Stimulated activated memory B cell treated with anti-CD40 and anti-IgM and Interleukin-4, amounts not matched to agents 10 μg/mL and 1 μg/mL and 100 μg/mL, for 72 hours (primary cell): ENCODE measurements around the gene SRP72.

Source experiments
- ATAC-seq: fragments of 150-1000 bp; cut with Tn5 transposase; 2 replicates; pipeline ENCODE4 v1.10.0; 2021
- H3K27ac Mint-ChIP-seq: one replicate; pipeline ENCODE4 v1.8.0; 2022; ENCODE audit warnings: mild to moderate bottlenecking, mixed read lengths
- H3K27me3 Mint-ChIP-seq: one replicate; pipeline ENCODE4 v1.8.0; 2022; ENCODE audit warnings: mixed read lengths
- H3K36me3 Mint-ChIP-seq: one replicate; pipeline ENCODE4 v1.8.0; 2022; ENCODE audit warnings: mixed read lengths
- H3K4me1 Mint-ChIP-seq: one replicate; pipeline ENCODE4 v1.8.0; 2022; ENCODE audit warnings: mixed read lengths
- H3K4me3 Mint-ChIP-seq: one replicate; pipeline ENCODE4 v1.8.0; 2022; ENCODE audit warnings: mild to moderate bottlenecking, moderate library complexity, mixed read lengths
- H3K9me3 Mint-ChIP-seq: one replicate; pipeline ENCODE4 v1.8.0; 2022; ENCODE audit warnings: mixed read lengths

The SRP72 gene

DNA sequence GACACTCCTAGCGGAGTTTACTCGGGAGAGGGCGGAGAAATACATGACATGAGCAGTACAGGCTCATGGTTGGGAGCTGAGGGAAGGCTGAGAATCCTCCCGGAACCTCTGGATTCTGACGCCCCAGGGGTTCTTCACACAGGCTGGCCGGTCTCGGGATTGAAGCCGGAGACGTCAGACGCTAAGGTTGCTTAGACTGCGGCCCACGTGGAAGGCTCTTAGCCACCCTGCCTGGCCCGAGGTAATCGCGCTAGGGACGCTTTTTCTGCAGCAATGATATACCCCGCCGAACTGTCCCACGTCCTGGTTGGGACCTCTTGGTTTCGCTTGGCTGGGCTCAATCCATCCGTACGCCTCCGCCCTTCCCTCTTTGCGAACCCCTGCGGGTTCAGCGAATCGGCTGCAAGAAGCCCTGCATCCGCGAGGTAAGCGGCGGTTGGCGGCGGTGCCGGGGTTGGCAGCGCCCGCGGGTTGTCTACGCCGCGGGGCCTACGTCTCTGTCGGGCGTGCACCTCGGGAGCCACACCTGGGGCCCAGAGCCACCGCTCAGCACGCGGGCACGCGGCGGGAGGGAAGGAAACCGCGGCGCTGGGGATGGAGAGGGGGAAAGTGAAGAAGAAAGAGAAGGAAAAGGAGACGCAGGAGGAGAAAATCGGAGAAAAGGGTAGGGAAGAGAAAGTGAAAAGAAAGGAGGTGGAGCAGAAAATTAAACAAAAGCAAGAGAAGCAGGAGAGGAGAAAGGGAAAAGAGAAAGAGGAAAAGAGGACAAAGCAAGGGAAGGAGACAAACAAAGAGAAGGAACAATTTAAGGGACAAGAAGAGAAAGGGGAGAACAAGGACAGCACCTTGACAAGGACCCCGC is 38.1 kb downstream of the SRP72 start, which contains the start of gene ARL9:
TSS of gene ARL9 (plus strand) at position 523 of the 862 bp plus-strand sequence. CDS start at position 595, 72 bp downstream.
- H3K27ac Mint-ChIP-seq: peak within 1 kb of the TSS; percentile 67
- peaks cover 16% of the 10 kb centered on the region for H3K36me3 Mint-ChIP-seq
- H3K4me1 Mint-ChIP-seq: peaks cover 22% of the 10 kb centered on the region
- ATAC-seq: peak; percentile 91
- H3K9me3 Mint-ChIP-seq: no peaks in the 10 kb centered on the region
- peak within 1 kb of the TSS; percentile 84 for H3K4me3 Mint-ChIP-seq
- peaks cover 15% of the 10 kb centered on the region for H3K27me3 Mint-ChIP-seq

DNA sequence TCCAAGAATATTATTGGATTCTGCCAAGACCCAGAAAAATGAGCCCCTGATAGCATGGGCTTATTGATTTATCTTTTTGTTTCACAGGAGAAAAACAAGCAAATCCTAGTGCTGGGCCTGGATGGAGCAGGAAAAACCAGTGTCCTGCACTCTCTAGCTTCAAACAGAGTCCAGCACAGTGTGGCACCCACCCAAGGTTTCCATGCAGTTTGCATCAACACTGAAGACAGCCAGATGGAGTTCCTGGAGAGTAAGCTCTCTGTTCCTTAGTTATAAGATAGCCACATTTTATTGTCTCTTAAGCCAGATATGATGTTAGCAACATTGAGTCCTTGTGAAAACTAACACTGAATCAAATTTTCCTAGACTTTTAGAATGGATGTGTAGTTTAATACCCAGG is 43.7 kb downstream of the SRP72 start:
- ATAC-seq: no peak
- Mint-ChIP-seq H3K27ac (no peak overlapping the region), H3K4me3 (no peak overlapping the region), H3K4me1 (peaks cover 9% of the 10 kb centered on the region), H3K27me3 (peaks cover 24% of the 10 kb centered on the region), H3K9me3 (no peaks in the 10 kb centered on the region), H3K36me3 (no peaks in the 10 kb centered on the region)

DNA sequence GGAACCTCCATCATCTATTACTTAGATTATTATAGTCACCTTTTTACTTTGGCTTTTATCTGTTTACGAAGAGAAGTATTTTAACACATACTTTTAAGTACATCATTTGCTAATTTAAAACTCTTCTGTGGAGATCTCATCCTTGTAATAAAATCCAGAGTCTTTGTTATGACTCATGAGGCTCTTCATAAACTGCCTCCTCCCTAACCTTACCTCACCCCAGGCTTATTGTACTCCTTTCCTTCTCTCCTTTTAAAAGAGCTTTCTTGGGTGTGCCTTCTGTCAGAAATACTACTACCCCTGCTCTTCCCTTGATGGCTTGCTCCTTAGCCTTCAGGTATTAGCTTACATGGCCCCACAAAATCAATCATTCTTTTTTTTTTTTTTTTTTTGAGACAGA is 44.7 kb downstream of the SRP72 start:
- H3K27ac Mint-ChIP-seq: no peak overlapping the region
- no peaks in the 10 kb centered on the region for H3K4me1 Mint-ChIP-seq
- no peak for ATAC-seq

DNA sequence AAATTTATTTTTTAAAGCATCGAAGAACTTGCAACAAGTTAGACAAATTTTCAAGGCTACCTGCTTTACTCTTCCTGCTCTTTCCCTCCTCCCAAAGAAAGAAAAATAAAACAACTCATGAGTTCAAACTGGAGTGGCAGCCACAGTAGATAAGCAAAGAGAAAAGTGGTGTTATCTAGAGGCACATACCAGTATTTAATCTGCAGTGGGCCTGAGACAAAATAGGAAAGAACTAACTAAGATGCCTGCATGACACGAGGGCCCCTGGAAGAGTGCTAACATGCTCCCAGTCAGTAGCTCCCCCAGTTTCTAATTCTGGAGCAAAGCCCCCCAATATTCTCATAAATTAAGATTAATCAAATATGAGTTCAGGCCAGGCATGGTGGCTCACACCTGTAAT is 46.1 kb downstream of the SRP72 start:
- Mint-ChIP-seq H3K9me3 (no peaks in the 10 kb centered on the region), H3K27ac (no peak overlapping the region), H3K4me1 (no peaks in the 10 kb centered on the region), H3K4me3 (no peak overlapping the region), H3K27me3 (peaks cover 13% of the 10 kb centered on the region), H3K36me3 (no peaks in the 10 kb centered on the region)
- no peak for ATAC-seq

More for the DNA sequence above, 44.7 kb downstream of the SRP72 start:
- H3K27me3 Mint-ChIP-seq: peaks cover 14% of the 10 kb centered on the region
- no peaks in the 10 kb centered on the region for H3K36me3 Mint-ChIP-seq
- H3K4me3 Mint-ChIP-seq: no peak overlapping the region
- no peaks in the 10 kb centered on the region for H3K9me3 Mint-ChIP-seq

DNA sequence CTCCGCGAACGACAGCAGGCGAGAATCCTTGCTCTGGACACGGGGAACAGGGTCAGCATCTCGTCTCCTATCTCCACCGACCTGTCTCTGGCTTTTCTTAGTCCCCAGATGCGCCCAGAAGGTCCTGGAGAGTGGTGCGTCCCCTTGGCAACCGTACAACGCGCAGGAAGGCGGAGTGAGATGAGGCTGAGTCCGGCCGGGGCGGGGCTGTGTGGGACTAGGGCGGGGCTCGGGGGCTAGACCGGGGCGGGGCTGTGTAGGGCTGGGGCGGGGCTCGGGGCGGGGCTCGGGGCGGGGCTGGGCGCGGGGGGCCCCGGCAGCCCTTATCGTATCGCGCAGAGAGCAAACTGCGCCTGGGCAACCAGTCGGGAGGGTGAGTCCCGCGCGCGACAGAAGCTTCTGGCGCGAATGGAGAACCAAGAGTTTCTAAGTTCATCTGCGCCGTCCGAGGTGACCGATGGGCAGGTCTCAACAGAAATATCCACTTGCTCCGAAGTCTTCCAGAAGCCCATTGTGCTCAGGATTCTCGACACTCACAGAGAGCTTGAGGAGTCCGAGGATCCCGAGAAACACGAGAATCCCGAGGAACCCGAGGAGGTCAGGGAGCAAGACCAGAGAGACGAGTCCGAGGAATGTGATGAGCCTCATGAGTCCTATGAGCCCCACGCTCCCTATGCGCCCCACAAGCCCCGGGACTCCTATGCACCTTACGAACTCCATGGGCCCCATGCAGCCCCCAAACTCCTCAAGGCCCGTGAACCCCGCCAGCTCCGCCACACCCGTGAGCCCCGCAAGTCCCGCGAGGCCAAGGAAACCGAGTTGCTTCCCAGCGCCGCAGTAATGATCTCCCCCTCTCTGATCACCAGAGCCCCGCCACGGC is 63.1 kb downstream of the SRP72 start:
- Mint-ChIP-seq H3K4me1 (no peaks in the 10 kb centered on the region), H3K27ac (no peak overlapping the region), H3K4me3 (no peak overlapping the region), H3K36me3 (no peaks in the 10 kb centered on the region), H3K27me3 (no peaks in the 10 kb centered on the region), H3K9me3 (no peaks in the 10 kb centered on the region)
- peak; percentile 98 for ATAC-seq

DNA sequence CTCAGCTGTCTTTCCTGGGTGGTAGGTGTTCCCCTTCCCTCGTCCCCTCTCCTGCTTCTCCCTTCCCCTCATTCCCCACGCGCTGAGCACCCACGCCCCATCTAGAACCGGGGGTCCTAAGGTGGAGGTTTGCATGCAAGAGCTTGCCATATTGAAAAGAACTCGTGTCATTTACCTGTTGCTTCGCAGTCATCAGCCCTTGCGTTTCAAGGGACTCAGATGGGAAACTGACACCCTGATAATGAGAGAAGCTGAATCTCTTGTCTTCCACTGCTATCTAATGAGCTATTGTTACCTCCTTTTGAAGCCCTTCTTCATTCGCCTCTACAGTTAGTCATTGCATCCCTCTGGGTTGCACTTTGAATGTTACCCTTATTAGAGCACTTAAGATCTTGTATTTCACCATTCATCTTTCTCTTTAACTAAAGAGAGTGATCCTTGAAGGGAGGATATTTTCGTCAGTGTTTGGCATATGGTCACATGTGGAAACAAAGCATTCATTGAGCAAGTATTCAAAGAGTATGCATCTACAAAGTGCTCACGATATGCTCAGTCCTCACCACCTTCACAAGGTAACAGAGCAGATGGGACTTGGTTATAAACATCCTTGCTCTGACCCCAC is 63.8 kb downstream of the SRP72 start:
- H3K27ac Mint-ChIP-seq: no peak overlapping the region
- H3K4me3 Mint-ChIP-seq: no peak overlapping the region
- ATAC-seq: no peak
- H3K36me3 Mint-ChIP-seq: no peaks in the 10 kb centered on the region
- H3K4me1 Mint-ChIP-seq: no peaks in the 10 kb centered on the region
- H3K9me3 Mint-ChIP-seq: no peaks in the 10 kb centered on the region
- H3K27me3 Mint-ChIP-seq: no peaks in the 10 kb centered on the region

DNA sequence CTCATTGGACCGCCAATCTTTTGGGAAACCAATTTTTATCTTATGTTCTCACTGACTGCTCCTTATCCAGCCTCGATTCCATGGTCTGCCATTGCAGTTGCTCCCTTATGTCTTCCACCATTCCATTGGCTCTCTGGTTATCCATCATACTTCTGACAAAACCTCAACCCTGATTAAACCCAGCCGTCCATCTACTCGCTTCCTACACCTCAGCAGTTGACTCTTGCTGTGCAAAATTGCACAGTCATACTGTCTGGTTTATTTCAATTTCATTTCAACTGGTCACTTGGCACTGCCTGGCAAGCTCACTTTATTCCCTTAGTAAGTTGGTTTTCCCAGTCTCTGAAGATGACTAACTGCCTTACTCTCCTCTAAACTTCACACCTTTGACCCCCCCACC is 64.4 kb downstream of the SRP72 start:
- no peaks in the 10 kb centered on the region for H3K36me3 Mint-ChIP-seq
- H3K9me3 Mint-ChIP-seq: no peaks in the 10 kb centered on the region
- no peak overlapping the region for H3K4me3 Mint-ChIP-seq
- no peaks in the 10 kb centered on the region for H3K27me3 Mint-ChIP-seq
- H3K4me1 Mint-ChIP-seq: no peaks in the 10 kb centered on the region
- ATAC-seq: no peak
- no peak overlapping the region for H3K27ac Mint-ChIP-seq

DNA sequence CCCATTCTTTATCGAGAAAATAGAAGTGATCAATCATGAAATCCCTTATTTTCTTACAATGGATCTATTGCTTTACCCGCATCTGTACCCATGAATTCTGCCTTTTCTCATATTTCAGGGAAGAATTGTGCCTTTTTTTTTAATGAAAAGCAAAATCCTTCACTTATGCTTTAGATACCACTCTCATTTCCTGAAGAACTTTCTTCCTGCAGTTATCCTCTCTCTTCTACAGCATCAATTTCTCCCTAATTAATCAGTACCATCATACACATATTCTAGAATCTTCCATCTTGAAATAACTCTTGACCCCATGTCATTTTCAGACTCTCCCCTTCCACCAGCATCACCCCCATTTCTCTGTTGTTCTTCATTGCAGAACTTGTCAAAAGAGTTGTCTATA is 64.8 kb downstream of the SRP72 start:
- Mint-ChIP-seq H3K27me3 (peaks cover 4% of the 10 kb centered on the region), H3K36me3 (no peaks in the 10 kb centered on the region), H3K4me3 (no peak overlapping the region), H3K27ac (no peak overlapping the region), H3K9me3 (no peaks in the 10 kb centered on the region), H3K4me1 (no peaks in the 10 kb centered on the region)
- ATAC-seq: no peak

DNA sequence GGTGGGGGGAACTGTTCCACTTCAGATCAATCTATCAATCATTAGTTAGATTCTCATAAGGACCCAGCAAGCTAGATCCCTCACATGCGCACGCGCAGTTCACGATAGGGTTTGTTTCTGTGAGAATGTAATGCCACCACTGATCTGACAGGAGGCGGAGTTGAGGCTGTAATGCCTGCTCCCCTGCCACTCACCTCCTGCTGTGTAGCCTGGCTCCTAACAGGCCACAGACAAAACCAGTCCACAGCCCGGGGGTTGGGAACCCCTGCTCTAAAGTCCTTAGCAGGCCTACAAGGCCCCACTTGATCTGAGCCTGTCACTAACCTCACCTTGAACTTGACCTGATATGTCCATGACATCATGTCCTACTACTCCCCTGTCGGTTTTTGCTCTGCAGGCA is 68.5 kb downstream of the SRP72 start:
- H3K36me3 Mint-ChIP-seq: no peaks in the 10 kb centered on the region
- ATAC-seq: no peak
- no peak overlapping the region for H3K27ac Mint-ChIP-seq
- no peaks in the 10 kb centered on the region for H3K4me1 Mint-ChIP-seq
- H3K9me3 Mint-ChIP-seq: no peaks in the 10 kb centered on the region
- no peak overlapping the region for H3K4me3 Mint-ChIP-seq
- H3K27me3 Mint-ChIP-seq: peaks cover 25% of the 10 kb centered on the region

DNA sequence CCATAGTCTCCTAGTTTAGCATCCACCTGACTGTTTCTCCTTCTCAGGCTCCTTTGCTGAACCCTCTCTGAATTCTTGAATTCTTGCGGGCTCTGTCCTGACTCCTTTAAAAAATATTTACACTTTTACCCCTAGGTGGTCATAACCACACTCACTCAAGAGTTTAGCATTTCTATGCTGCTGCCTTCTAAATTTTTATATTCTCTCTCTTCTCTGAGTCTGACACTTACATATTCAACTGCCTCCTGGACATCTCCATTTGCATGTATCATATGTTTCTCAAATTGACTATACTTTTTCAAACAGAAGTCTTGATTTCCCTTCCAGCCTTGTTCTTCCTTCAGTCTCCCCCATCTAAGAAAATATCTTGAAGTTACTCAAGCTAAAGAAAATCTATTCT is 69.7 kb downstream of the SRP72 start:
- ATAC-seq: no peak
- no peak overlapping the region for H3K4me3 Mint-ChIP-seq

DNA sequence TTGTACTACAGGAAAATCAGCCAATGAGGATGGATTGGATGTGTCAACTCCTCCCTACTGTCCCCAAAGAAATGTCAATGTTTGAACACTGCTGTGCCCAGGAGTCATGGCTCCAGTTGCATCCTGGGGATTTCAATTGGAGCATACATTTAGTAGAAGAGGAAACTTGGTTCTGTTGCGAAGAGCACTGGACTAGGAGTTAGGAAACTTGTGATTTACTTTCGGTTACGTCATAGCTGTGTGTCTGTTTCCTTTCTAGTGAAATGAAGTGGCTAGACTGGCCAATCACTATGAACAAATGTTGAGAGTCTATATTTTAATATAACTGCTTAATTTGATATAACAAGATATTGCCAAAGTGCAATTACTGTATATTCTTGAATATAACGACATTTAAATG is 73.4 kb downstream of the SRP72 start:
- peaks cover 16% of the 10 kb centered on the region for H3K4me1 Mint-ChIP-seq
- H3K4me3 Mint-ChIP-seq: no peak overlapping the region
- no peaks in the 10 kb centered on the region for H3K36me3 Mint-ChIP-seq
- no peaks in the 10 kb centered on the region for H3K9me3 Mint-ChIP-seq
- H3K27ac Mint-ChIP-seq: no peak overlapping the region
- H3K27me3 Mint-ChIP-seq: peaks cover 42% of the 10 kb centered on the region
- no peak for ATAC-seq

More for the DNA sequence above, 69.7 kb downstream of the SRP72 start:
- Mint-ChIP-seq H3K27me3 (peaks cover 32% of the 10 kb centered on the region), H3K9me3 (no peaks in the 10 kb centered on the region), H3K36me3 (no peaks in the 10 kb centered on the region), H3K4me1 (no peaks in the 10 kb centered on the region), H3K27ac (no peak overlapping the region)

DNA sequence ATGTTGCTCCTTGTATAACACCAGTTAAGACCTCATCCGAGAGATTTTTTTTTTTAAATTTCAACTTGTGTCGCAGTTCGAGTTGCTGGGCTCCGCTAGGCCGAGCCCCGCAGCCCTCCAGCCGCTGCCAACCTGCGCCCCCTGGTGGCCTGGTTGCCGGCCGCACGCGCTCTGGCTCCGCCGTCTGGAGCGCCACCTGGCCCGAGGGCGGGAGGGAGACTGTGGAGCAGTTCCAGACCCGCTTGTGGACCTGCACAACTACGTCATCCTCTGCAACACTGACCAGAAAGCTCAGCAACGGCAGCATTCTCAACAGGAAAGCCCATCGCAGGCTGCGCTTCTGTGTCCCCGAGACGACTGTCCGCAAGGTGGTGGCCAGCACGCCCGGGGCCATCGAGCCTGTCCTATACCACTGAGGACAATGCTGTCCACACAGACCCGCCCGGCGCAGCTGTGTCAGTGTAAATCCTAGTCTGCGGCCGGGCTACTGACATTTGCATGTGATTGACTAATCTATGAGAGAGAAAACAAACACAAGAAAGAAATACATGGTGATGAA is 77.2 kb downstream of the SRP72 start:
- H3K36me3 Mint-ChIP-seq: no peaks in the 10 kb centered on the region
- peaks cover 16% of the 10 kb centered on the region for H3K4me1 Mint-ChIP-seq
- no peaks in the 10 kb centered on the region for H3K9me3 Mint-ChIP-seq
- H3K27me3 Mint-ChIP-seq: peaks cover 35% of the 10 kb centered on the region
- H3K4me3 Mint-ChIP-seq: peak overlapping the region; percentile 60
- ATAC-seq: peak; percentile 96
- H3K27ac Mint-ChIP-seq: no peak overlapping the region

DNA sequence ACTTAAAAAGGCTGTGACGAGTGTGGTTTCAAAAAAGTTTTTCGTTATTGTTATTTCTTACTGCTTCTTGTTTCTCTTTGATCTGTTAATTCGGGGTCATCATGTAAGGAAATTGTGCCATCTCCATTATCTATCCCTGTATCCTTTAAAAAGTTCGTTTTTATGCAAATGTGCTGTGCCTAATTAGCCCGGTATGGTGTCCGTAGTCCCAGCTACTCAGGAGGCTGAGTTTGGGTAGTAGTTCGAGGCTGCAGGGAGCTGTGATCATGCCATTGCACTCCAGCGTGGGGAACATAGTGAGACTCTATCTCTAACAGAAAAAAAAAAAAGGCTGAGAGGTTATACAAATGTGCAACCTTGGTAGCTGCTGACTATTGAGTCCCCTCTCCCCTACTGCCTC is 83.2 kb downstream of the SRP72 start:
- no peaks in the 10 kb centered on the region for H3K36me3 Mint-ChIP-seq
- ATAC-seq: no peak
- no peaks in the 10 kb centered on the region for H3K4me1 Mint-ChIP-seq
- no peak overlapping the region for H3K4me3 Mint-ChIP-seq
- no peak overlapping the region for H3K27ac Mint-ChIP-seq
- peaks cover 11% of the 10 kb centered on the region for H3K27me3 Mint-ChIP-seq
- H3K9me3 Mint-ChIP-seq: peaks cover 3% of the 10 kb centered on the region

DNA sequence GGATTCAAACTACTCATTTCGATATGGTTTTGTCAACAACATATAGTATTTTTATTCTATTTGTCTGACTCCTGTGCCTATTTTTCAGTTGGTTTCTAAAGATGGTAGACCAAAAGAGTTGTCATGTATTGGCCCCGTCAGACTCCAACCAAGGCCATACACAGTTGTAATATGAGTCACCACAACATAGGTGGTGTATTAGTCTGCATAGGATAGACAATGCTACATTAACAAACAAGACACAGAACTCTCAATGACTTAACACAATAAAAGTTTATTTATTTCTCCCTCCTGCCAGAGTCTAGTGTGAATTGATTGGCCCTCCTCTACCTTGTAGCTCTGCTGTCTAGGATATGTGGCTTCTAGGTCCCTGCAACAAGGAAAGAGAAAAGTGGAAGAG is 84.1 kb downstream of the SRP72 start:
- Mint-ChIP-seq H3K4me3 (no peak overlapping the region), H3K9me3 (peaks cover 3% of the 10 kb centered on the region), H3K36me3 (no peaks in the 10 kb centered on the region), H3K27ac (no peak overlapping the region), H3K27me3 (peaks cover 20% of the 10 kb centered on the region), H3K4me1 (no peaks in the 10 kb centered on the region)
- no peak for ATAC-seq

DNA sequence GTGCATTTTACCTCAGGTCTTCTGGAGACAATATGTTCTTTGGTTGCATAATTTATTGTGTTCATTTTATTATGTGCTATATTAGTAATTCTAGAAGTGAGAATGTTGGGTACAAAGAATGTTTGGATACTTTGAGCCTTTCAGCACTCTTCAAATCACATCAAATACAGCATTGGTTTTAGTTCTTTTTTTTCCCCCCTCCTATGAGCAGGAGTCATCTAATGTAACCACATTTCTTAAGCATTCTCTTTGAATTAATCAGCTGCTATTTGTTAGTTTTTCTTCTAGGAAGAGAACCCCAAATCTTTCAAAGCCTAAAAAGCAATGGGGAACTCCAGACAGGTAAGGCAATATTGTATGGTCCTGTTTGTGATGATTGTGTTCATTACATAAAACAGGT is 84.9 kb downstream of the SRP72 start:
- no peaks in the 10 kb centered on the region for H3K4me1 Mint-ChIP-seq
- peaks cover 3% of the 10 kb centered on the region for H3K9me3 Mint-ChIP-seq
- no peaks in the 10 kb centered on the region for H3K36me3 Mint-ChIP-seq
- H3K27ac Mint-ChIP-seq: no peak overlapping the region
- no peak overlapping the region for H3K4me3 Mint-ChIP-seq
- no peak for ATAC-seq
- peaks cover 27% of the 10 kb centered on the region for H3K27me3 Mint-ChIP-seq
